OCI-LY1 (cell line): Measurements from ENCODE around the gene CCDC7.
"Not testable (repeated sequence)": the region's sequence is repeated elsewhere in the genome, so short reads cannot be mapped to it uniquely, and the experiment has no call there.

ENCODE experiments used
- EZH2 ChIP-seq: fragments of 200-600 bp; sonication (generic), shearing (Covaris generic); IDR thresholded peaks from 2 replicates; pipeline ENCODE4 v1.8.0; 2017; ENCODE audit warnings: borderline replicate concordance, mixed run types, mild to moderate bottlenecking, antibody characterized with exemption, low read length, moderate library complexity, mixed read lengths
- TF ChIP-seq, protein P1 (sequence below): fragments of 200-600 bp; sonication (generic), shearing (Covaris generic); IDR thresholded peaks from 2 replicates; pipeline ENCODE4 v1.5.1; 2017; ENCODE audit warnings: mild to moderate bottlenecking, antibody characterized with exemption, low read length, moderate library complexity, mixed read lengths

DNA sequence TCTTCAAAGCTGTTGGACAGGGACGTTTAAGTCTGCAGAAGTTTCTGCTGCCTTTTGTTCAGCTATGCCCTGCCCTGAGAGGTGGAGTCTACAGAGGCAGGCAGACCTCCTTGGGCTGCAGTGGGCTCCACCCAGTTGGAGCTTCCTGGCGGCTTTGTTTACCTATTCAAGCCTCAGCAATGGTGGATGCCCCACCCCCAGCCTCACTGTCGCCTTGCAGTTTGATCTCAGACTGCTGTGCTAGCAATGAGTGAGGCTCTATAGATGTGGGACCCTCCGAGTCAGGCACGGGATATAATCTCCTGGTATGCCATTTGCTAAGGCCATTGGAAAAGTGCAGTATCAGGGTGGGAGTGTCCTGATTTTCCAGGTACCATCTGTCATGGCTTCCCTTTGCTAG is 152.1 kb downstream of the CCDC7 start:
- not testable (repeated sequence) for TF ChIP-seq EZH2
- TF ChIP-seq, protein P1, sequence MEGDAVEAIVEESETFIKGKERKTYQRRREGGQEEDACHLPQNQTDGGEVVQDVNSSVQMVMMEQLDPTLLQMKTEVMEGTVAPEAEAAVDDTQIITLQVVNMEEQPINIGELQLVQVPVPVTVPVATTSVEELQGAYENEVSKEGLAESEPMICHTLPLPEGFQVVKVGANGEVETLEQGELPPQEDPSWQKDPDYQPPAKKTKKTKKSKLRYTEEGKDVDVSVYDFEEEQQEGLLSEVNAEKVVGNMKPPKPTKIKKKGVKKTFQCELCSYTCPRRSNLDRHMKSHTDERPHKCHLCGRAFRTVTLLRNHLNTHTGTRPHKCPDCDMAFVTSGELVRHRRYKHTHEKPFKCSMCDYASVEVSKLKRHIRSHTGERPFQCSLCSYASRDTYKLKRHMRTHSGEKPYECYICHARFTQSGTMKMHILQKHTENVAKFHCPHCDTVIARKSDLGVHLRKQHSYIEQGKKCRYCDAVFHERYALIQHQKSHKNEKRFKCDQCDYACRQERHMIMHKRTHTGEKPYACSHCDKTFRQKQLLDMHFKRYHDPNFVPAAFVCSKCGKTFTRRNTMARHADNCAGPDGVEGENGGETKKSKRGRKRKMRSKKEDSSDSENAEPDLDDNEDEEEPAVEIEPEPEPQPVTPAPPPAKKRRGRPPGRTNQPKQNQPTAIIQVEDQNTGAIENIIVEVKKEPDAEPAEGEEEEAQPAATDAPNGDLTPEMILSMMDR, result not testable (repeated sequence)
